Measurements from ENCODE around the gene CCND2.

DNA sequence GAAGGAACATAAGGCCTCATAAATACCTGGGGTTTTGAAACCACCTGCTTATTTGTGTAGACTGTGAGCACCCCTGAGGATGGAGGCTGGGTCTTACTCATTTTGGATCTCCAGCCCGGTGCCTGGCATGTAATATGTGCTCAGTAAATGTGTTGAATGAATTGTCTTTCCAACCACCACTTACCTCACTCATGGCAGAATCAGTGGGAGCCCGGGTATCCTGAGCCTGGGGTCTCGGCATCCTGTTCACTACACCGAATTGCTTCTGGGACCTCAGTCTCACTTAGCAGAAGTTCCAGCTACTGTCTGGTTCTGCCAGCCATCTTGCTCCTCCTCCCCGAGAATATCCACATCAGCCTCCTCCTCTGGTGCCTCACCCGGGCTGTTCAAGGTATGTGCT lies 43.0 kb upstream of the CCND2 start:
- TF ChIP-seq ZNF157 (tag by site-specific recombination; IDR thresholded peaks at IDR 0.05) (no peak), YY1 (tag by site-specific recombination; IDR thresholded peaks at IDR 0.05) (no peak), ZNF626 (tag by site-specific recombination; IDR thresholded peaks at IDR 0.05) (no peak), ZNF239 (tag by site-specific recombination; IDR thresholded peaks at IDR 0.05) (no peak), ZNF324 (tag by site-specific recombination; IDR thresholded peaks at IDR 0.05) (no peak), ZNF501 (tag by site-specific recombination; IDR thresholded peaks at IDR 0.05) (no peak), ZFP69B (tag by site-specific recombination; IDR thresholded peaks at IDR 0.05) (no peak), ZEB2 (tag by site-specific recombination; IDR thresholded peaks at IDR 0.05) (no peak), GLI4 (tag by site-specific recombination; IDR thresholded peaks at IDR 0.05) (no peak), HOXD13 (CRISPR knock-in tag; IDR thresholded peaks at IDR 0.05; ENCODE audit: borderline replicate concordance) (no peak)
- TF ChIP-seq, protein P1, sequence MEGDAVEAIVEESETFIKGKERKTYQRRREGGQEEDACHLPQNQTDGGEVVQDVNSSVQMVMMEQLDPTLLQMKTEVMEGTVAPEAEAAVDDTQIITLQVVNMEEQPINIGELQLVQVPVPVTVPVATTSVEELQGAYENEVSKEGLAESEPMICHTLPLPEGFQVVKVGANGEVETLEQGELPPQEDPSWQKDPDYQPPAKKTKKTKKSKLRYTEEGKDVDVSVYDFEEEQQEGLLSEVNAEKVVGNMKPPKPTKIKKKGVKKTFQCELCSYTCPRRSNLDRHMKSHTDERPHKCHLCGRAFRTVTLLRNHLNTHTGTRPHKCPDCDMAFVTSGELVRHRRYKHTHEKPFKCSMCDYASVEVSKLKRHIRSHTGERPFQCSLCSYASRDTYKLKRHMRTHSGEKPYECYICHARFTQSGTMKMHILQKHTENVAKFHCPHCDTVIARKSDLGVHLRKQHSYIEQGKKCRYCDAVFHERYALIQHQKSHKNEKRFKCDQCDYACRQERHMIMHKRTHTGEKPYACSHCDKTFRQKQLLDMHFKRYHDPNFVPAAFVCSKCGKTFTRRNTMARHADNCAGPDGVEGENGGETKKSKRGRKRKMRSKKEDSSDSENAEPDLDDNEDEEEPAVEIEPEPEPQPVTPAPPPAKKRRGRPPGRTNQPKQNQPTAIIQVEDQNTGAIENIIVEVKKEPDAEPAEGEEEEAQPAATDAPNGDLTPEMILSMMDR (tag by site-specific recombination; IDR thresholded peaks at IDR 0.05): no peak
- TF ChIP-seq, protein P2, sequence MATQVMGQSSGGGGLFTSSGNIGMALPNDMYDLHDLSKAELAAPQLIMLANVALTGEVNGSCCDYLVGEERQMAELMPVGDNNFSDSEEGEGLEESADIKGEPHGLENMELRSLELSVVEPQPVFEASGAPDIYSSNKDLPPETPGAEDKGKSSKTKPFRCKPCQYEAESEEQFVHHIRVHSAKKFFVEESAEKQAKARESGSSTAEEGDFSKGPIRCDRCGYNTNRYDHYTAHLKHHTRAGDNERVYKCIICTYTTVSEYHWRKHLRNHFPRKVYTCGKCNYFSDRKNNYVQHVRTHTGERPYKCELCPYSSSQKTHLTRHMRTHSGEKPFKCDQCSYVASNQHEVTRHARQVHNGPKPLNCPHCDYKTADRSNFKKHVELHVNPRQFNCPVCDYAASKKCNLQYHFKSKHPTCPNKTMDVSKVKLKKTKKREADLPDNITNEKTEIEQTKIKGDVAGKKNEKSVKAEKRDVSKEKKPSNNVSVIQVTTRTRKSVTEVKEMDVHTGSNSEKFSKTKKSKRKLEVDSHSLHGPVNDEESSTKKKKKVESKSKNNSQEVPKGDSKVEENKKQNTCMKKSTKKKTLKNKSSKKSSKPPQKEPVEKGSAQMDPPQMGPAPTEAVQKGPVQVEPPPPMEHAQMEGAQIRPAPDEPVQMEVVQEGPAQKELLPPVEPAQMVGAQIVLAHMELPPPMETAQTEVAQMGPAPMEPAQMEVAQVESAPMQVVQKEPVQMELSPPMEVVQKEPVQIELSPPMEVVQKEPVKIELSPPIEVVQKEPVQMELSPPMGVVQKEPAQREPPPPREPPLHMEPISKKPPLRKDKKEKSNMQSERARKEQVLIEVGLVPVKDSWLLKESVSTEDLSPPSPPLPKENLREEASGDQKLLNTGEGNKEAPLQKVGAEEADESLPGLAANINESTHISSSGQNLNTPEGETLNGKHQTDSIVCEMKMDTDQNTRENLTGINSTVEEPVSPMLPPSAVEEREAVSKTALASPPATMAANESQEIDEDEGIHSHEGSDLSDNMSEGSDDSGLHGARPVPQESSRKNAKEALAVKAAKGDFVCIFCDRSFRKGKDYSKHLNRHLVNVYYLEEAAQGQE (tag by site-specific recombination; IDR thresholded peaks at IDR 0.05): no peak
- TF ChIP-seq, protein P3, sequence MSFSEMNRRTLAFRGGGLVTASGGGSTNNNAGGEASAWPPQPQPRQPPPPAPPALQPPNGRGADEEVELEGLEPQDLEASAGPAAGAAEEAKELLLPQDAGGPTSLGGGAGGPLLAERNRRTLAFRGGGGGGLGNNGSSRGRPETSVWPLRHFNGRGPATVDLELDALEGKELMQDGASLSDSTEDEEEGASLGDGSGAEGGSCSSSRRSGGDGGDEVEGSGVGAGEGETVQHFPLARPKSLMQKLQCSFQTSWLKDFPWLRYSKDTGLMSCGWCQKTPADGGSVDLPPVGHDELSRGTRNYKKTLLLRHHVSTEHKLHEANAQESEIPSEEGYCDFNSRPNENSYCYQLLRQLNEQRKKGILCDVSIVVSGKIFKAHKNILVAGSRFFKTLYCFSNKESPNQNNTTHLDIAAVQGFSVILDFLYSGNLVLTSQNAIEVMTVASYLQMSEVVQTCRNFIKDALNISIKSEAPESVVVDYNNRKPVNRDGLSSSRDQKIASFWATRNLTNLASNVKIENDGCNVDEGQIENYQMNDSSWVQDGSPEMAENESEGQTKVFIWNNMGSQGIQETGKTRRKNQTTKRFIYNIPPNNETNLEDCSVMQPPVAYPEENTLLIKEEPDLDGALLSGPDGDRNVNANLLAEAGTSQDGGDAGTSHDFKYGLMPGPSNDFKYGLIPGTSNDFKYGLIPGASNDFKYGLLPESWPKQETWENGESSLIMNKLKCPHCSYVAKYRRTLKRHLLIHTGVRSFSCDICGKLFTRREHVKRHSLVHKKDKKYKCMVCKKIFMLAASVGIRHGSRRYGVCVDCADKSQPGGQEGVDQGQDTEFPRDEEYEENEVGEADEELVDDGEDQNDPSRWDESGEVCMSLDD (tag by site-specific recombination; IDR thresholded peaks at IDR 0.05): no peak

All from HEK293 (cell line).